SK-MEL-5 (cell line): ENCODE measurements around the gene KIAA1586. TPM values are rescaled to one million over a fixed set of nuclear protein-coding genes. Genes with fewer than 3 reads are reported as not detected.
A peak's percentile ranks its signal among the peaks of the same experiment; 100 is the strongest.
"Not testable (repeated sequence)": the region's sequence is repeated elsewhere in the genome, so short reads cannot be mapped to it uniquely, and the experiment has no call there.

ENCODE experiments used
- DNase-seq: peaks from one replicate; pipeline ENCODE4 v3.0.0-alpha.2; 2016; ENCODE audit warnings: low read depth, low spot score
- in situ Hi-C: cut with HindIII; loops from 2 replicates; pipeline ENCODE4 v1.10.0; 2016; ENCODE audit warnings: low sequenced_read_pairs, high pct_unique_total_duplicates, low pct_unique_long_range_greater_than_20kb
- small RNA-seq, 2 experiments: library from RNA; depleted of rRNA; stranded (forward); fragments of <200 nt; gene quantifications; one replicate each; pipeline ENCODE3, GENCODE V24; 2014
- total RNA-seq: library from RNA; depleted of rRNA; stranded (reverse); fragments of >200 nt; shearing (Covaris generic); gene quantifications from 2 replicates; pipeline ENCODE4 v1.2.3, GENCODE V29; 2014; rRNA removed

KIAA1586 gene
- total RNA-seq, 1 experiment from 2014 or later: 10.1 TPM

DNA sequence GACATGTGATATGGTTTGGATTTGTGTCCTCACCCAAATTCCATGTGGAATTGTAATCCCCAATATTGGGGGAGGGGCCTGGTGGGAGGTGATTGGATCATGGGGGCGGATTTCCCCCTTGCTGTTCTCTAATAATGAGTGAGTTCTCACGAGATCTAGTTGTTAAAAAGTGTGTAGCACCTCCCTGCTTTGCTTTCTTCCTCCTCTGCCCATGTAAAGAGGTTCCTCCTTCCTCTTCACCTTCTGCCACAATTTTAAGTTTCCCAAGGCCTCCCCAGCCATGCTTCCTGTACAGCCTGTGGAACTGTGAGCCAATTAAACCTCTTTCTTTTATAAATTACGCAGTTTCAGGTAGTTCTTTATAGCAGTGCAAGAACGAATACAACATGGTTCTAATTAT, 41.4 kb downstream of the KIAA1586 start:
- in situ Hi-C loops: no loop called here

DNA sequence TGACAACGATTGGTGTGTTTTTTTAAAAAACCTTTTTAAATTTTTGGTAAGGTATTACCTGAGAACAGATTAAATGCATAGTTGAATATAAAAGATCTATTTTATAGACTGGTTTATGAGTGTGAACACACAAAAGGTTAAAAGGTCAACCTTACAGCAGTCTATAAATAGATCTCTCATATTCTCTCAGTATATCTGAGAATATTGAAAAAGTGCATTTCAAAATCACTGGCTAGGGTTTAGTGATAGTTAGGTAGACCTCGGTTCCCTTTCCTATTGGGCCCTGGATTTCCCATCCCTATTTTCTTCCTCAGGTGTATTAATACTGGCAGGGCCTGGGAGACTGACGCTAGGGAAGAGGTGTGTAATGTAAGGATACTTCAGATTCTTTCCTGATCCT, 42.8 kb downstream of the KIAA1586 start:
- no peak for DNase-seq
- in situ Hi-C loops: no loop called here

More for the DNA sequence above, 41.4 kb downstream of the KIAA1586 start:
- no peak for DNase-seq

DNA sequence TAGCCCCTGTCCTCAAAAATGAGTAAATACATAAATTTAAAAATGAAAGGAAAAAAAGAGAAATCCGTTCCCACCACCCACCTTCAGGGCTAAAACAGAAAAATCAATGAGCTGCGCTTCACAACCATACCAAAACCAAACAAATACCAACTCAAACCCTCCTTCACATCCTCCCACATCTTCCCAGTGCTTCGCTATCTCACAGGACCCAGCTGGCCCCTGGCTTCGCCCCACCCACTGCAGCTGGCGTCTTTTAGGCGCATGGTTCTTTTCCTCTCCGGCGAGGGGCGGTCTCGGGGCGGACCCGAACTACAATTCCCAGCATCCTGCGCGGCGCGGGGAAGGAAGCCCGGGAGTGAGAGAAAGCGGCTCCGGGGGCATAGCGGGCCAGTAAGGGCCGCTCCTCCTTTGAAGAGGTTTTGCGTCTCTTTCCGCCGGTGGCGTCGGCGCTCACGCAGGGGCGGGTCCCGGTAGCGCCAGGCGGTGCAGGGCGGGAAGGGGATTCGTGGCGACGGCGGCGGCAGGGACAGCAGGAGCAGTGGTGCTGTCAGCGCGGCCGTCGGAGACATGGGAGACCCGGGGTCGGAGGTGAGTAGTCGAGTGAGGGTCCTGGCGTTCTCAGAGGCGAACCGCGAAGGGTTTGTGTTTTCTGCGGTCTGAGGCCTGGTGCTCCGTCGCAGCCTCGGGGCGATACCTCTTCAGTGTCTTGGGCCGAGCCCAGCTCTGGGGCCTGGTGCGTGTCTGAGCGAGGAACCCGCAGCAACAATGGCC, 43.4 kb downstream of the KIAA1586 start, which contains the start of gene ZNF451:
TSS of gene ZNF451 (plus strand) at position 502 of the 771 bp plus-strand sequence. CDS start at position 568, 66 bp downstream.
- in situ Hi-C loops: no loop called here
- DNase-seq: peak; percentile 97

DNA sequence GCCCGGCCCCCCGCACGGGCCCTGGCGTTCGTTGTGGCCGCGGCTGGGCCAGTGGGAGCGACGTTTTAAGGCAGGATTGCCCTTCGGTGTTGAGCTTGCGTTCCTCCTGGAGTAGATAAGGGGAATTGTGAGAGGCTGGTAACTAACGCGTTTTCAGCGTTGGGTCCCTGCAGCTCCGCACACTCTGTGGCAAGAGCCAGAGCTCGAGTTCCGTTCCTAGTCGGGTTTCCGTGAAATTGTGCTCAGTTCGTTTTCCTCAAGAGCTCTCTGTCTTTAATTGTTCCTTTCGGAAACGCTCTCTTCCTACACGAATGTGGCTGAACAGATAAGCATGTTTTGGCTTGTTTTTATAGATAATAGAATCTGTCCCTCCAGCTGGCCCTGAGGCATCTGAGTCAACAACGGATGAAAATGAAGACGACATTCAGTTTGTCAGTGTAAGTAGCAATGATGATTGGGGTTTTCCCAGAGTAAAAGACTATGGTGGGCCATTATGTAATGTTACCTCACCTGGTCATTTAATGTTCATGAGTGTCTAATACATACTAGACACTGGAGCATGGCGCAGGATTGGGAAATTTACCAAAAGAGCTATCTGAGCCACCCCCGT, 44.1 kb downstream of the KIAA1586 start:
- DNase-seq, in situ Hi-C loops: not testable (repeated sequence)

DNA sequence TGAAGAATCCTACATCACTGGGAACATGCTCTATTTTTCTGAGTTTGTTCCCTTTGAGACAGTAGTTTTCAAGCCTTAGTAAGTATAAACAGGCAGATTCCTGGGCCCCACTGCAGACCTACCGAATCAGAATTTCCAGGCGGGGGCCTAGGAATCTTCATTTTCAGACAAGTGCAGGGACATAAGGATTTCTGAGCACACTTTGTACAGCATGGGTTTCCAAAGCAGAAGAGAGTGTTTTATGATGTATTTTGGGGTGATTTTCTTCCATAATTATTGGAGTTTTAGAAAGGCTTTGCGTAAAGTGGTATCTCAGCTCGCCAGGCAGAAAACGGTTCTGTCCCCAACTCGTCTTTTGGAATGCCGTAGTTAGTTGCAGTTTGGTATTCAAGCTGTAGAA, 44.9 kb downstream of the KIAA1586 start:
- DNase-seq, in situ Hi-C loops: not testable (repeated sequence)

DNA sequence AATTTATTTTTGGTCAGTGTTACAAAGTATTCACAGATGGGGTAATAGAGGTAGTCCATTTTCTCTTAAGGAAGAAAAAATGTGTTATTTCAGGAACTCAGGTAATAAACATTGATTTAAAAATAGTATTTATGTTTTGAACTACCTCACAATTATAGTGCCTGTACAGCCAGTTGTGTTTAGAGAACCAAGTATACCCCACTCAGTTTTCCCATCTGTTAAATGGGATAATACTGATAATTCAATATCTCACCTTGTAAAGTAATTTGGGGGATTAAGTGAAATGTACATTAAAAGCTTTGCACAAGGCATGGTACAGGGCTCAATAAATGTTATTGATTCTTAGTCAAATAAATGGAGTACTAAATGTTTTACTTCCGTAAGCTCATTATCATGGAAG, 48.2 kb downstream of the KIAA1586 start:
- DNase-seq: no peak
- in situ Hi-C loops: no loop called here

DNA sequence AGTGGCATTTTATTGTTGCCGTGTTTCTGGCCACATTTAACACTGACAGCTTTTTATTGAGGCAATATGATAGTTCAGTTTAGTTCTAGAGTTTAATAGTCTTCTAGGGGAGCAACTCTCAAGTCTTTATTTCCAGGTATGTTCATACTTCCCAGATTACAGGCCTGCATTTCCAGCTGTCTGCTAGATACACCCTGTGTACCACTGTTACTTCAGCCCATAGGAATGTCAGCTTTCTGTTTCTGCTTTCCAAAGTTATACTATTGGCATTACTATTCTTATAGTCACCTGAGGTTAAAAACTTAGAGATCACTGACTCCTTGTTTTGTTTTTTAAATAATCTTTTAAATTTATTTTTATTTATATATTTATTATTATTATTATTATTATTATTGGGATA, 51.1 kb downstream of the KIAA1586 start:
- DNase-seq: no peak
- in situ Hi-C loops: no loop called here

DNA sequence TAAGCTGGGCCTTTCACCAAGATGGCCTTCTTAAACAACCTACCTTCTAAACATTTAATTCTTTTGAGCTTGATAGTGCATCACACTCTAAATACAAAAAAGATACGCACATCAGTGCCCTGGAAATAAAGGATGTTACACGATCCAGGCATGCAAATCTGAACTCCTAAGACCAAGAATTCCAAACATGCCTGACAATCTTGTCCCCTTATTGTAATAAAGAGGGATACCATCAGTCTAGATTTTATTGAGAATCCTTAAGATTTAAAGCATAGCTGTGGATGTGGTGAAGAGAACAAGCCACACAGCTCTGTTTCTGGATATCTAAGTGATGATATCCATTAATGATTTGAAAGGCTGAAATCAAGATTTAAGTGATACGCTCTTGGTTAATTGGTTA, 56.5 kb downstream of the KIAA1586 start:
- in situ Hi-C loops: no loop called here
- no peak for DNase-seq

DNA sequence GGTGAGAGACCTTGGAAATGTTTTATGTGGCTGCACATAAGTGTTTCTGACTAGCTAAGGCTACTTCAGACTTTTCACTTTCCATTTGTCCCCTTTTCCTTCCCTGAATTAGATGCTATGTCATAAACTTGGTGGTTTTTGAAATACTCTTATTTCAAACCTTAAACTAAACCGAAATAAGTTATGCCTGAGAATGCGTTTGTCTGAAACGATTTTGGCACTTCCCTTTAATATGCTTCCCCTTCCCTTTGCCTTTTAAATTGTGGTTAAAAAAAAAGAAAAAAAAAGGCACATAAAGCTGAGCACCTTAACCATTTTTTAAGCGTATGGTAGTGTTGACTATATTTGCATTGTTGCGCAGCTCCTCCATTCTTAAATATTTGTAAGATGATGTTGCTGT, 57.8 kb downstream of the KIAA1586 start:
- in situ Hi-C loops: no loop called here
- DNase-seq: no peak

Small RNA genes lying within 50 kb of the gene (small RNA-seq; reads per million reads assigned to genes)
- gene FTH1P15: 0 reads per million in 2 experiments

Other genes starting within 250 kb of the KIAA1586 start
- 0.59 and 0.63 TPM in 2 replicates for gene BEND6, start 91.6 kb upstream of the KIAA1586 start, total RNA-seq
- 33.9 and 41.9 TPM in 2 replicates for gene ZNF451, start 43.5 kb downstream of the KIAA1586 start, total RNA-seq
- 7.2 and 7.7 TPM in 2 replicates for gene BAG2, start 125.6 kb downstream of the KIAA1586 start, total RNA-seq
- 12.8 and 12.9 TPM in 2 replicates for gene RAB23, start 175.6 kb downstream of the KIAA1586 start, total RNA-seq